Coronary artery (tissue), 2 donors: ENCODE data around the gene HMCN2.
"Not testable (repeated sequence)": the region's sequence is repeated elsewhere in the genome, so short reads cannot be mapped to it uniquely, and the experiment has no call there.

Source experiments
- DNase-seq: peaks from one replicate; pipeline ENCODE4 v3.0.0-alpha.2; 2017; ENCODE audit warnings: low spot score
- H3K27ac ChIP-seq, 2 donors: fragments of 200-600 bp; sonication (generic); one replicate each; pipeline ENCODE4 v1.5.1; 2016 to 2019
- H3K4me3 ChIP-seq: fragments of 200-600 bp; sonication (generic); 2 replicates; pipeline ENCODE4 v1.5.1; 2016; ENCODE audit warnings: mild to moderate bottlenecking, moderate library complexity
- CTCF ChIP-seq: fragments of 200-600 bp; sonication (generic); IDR thresholded peaks from one replicate; pipeline ENCODE4 v1.5.1; 2019; ENCODE audit warnings: antibody characterized with exemption

HMCN2 gene

GRCh38 chr9:130336885-130337284 lies 71.3 kb downstream of the HMCN2 start:
- DNase-seq: no peak
- TF ChIP-seq CTCF: no peak
- no peak overlapping the region for H3K4me3 ChIP-seq
- H3K27ac ChIP-seq: no peak overlapping the region

- no peak overlapping the region for H3K4me3 ChIP-seq
- no peak for TF ChIP-seq CTCF
- no peak overlapping the region for H3K27ac ChIP-seq
- DNase-seq: no peak
Observed at GRCh38 chr9:130337318-130337717, 71.8 kb downstream of the HMCN2 start.

GRCh38 chr9:130337784-130338380 lies 72.3 kb downstream of the HMCN2 start:
- no peak for DNase-seq
- no peak overlapping the region for H3K27ac ChIP-seq
- H3K4me3 ChIP-seq: no peak overlapping the region
- no peak for TF ChIP-seq CTCF

- DNase-seq, H3K4me3 ChIP-seq, H3K27ac ChIP-seq: not testable (repeated sequence)
Observed at GRCh38 chr9:130338891-130339290, 73.3 kb downstream of the HMCN2 start.

GRCh38 chr9:130339306-130339705 lies 73.7 kb downstream of the HMCN2 start:
- Histone ChIP-seq H3K27ac (no peak overlapping the region), H3K4me3 (no peak overlapping the region)
- DNase-seq: no peak
- TF ChIP-seq CTCF: no peak

GRCh38 chr9:130340011-130340410 lies 74.5 kb downstream of the HMCN2 start:
- Histone ChIP-seq H3K27ac (no peak overlapping the region), H3K4me3 (no peak overlapping the region)
- DNase-seq: no peak
- TF ChIP-seq CTCF: no peak

- not testable (repeated sequence) for H3K27ac ChIP-seq, H3K4me3 ChIP-seq, DNase-seq
Observed at GRCh38 chr9:130340557-130340956, 75.0 kb downstream of the HMCN2 start.

- no peak overlapping the region for H3K27ac ChIP-seq
- no peak overlapping the region for H3K4me3 ChIP-seq
- no peak for DNase-seq
- TF ChIP-seq CTCF: no peak
Observed at GRCh38 chr9:130341128-130341527, 75.6 kb downstream of the HMCN2 start.
